NCI-H2171 treated with DMSO at 0.1 percent for 48 hours (cell line): ENCODE results near the gene MAB21L3.
A peak's percentile ranks its signal among the peaks of the same experiment; 100 is the strongest.
"Not testable (repeated sequence)": the region's sequence is repeated elsewhere in the genome, so short reads cannot be mapped to it uniquely, and the experiment has no call there.

ENCODE experiments used
- DNase-seq: peaks from one replicate; lab custom pipeline; 2025; lab: John Stamatoyannopoulos, UW

The MAB21L3 gene

DNA sequence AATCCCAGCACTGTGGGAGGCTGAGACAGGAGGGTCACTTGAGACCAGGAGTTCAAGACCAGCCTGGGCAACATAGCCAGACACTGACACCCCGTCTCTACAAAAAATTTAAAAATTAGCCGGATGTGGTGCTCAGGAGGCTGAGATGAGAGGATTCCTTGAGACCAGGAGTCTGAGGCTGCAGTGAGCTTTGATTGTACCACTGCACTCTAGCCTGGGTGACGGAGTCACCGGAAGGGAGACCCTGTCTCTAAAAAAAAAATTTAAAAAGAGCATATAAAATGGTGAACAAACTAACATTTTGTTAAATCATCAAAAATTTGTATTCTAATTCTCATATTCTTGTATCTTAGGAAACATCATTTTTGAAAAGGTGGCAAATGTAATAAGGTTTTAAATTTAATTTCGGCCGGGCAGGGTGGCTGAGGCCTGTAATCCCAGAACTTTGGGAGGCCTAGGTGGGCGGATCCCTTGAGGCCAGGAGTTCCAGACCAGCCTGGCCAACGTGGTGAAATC lies 27.1 kb downstream of the MAB21L3 start:
- no peak for DNase-seq

DNA sequence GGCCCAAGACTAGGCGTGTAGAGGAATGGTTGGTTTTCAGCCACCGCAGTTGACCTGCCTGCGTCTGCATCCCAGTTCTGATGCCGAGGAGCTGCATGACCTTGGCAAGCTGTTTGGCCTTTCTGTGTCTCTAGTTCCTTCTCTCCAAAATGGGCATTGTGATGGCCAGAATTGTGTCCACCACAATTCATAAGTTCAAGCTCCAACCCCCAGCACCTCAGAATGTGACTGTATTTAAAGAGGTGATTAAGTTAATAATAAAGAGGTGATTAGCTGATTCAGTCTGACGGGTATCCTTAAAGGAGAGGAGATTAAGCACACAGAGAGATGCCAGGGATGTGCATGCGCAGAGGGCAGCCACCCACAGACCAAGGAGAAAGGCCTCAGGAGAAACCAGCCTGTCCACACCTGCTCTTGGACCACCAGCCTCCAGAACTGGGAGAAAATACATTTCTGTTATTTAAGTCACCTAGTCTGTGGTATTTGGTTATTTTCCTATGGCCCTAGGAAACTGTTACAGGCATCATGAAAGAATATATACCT lies 28.5 kb downstream of the MAB21L3 start:
- DNase-seq = no peak

DNA sequence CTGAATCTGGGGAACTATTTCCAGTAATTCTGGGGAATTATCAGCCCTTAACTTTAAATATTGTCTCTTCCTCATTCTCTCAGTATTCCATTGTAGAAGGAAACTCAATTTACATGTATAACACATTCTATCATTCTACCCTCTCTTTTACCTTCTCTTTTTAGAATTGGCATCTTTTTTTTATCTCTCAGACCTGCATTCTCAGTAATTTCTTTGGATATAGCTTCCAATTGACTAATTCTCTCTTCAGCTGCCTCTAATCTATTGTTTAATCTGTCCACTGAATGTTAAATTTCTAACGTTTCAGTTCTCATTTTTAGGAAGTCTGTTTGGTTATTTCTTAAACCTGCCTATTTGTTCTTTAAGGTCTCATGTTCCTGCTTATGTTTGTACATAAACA lies 33.0 kb downstream of the MAB21L3 start:
- no peak for DNase-seq

DNA sequence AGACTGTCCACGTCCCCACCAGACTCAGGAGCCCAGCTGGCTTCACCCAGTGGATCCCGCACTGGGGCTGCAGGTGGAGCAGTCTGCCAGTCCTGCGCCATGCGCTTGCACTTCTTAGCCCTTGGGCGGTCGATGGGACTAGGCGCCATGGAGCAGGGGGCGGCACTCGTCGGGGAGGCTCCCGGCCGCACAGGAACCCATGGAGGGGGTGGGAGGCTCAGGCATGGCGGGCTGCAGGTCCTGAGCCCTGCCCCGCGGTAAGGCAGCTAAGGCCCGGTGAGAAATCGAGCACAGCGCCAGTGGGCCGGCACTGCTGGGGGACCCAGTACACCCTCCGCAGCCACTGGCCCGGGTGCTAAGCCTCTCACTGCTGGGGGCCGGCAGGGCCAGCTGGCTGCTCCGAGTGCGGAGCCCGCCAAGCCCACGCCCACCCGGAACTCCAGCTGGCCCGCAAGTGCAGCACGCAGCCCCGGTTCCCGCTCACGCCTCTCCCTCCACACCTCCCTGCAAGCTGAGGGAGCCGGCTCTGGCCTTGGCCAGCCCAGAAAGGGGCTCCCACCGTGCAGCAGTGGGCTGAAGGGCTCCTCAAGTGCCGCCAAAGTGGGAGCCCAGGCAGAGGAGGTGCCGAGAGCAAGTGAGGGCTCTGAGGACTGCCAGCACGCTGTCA lies 35.4 kb downstream of the MAB21L3 start:
- not testable (repeated sequence) for DNase-seq

DNA sequence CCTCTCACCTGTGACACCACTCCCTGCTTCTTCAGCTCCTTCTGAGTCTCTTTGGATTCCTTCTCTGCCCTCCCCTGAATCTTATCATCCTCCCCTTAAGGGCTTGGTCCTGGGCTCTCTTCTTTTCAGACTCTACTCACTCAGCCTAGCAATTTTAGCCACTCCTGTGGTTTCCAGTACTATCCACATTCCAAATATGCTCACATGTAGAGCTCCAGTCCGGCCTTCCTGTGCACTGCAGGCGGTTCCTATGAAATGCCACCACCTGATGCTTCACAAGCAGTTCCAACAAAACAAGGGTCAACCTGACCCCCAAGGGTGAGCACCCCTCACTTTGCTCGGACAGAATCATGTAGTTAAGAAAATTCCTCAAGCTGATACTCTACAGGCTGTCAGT lies 35.9 kb downstream of the MAB21L3 start:
- DNase-seq = no peak

DNA sequence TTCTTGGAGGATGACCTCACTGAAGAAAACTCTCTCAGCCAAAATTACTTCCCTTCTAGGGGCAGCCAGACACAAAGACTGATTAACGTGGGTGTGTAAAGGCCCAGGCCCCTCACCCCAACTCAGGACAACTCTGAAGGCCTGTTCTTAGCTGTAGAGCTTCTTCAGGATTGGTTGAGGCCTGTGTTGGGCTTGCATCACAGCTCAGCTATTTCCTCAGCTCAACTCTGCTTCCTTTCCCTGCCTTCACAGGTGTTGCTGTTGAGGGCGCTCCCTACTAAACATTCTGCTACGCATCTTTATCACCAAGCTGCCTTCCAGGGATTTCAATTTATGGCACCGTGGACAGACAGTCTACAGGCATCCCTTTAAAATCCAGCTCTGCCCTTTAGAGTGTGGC lies 36.8 kb downstream of the MAB21L3 start:
- DNase-seq = no peak

DNA sequence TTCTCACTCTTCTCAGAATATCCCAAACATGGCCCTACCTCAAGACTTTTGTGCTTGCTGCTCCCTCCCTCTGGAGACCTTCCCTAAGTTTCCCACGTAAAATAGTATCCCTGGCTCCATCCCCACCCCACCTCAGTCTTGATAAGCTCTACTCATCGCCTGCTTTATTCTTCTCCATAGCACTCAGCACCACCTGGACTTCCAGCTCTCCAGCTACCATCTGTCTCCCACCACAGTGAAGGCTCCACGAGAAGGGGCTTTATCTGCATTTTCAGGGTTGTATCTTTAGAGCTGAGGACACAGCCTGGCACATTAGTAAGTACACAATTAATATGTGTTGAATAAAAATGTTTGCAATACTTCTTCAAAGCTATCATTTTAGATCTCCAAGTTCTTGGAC lies 37.8 kb downstream of the MAB21L3 start:
- no peak for DNase-seq

DNA sequence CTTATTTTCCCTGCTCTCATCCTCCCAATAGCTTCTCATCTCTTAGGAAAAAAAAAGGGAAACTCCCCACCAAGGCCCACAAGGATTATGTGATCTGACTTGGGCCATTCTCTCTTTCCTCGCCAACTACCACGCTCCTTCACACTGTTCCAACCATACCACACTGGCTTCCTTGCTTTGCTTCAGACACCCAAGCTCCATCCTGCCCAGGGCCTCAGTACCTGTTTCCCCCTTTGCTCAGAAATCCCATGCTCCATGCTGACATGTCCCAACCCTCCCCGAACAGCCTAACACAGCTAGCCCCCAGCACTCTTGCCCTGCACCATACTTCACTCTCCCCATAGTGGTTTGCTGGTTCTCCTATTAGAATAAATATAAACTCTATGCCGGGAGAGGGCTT lies 39.2 kb downstream of the MAB21L3 start:
- DNase-seq = no peak

DNA sequence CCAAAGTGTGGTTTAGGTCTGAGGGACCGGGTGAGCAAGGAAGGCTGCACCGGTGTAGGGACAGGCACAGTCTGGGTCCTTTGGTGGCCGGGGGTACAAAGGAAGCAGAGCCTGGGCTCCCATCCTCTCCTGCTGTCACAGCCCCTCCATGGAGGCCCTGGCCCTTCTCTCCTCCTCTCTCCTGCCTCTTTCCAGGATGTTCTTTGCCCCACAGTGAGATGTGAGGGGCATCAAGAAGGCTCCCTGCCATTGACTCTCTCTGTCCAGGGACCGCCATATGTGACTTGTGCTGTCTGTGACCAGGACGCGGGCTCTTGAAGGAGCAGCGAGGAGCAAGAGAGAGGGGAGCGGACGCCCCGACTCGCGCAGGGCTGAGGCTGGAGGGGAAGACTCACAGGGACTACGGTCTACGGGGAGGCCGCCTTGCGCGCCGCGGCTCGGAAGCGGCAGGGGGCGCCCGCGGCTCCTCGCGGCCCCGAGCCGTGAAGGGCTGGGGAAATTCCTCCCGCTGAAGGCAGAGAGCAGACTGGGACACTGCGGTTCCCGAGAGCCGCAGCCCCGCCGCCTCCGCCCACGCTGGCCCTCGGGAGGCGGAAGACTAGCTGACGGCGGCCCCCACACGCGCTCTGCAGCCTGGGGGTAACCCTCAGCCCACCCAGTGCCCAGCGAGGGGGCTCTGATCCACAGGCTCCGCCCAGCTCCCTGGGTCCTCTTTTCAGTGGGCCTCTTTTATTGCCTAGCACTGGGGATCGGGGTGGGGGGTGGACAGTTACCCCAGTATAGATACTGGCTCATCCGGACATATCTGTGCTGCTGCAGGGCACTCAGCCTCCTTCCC lies 40.8 kb downstream of the MAB21L3 start:
- DNase-seq = peak; percentile 70

DNA sequence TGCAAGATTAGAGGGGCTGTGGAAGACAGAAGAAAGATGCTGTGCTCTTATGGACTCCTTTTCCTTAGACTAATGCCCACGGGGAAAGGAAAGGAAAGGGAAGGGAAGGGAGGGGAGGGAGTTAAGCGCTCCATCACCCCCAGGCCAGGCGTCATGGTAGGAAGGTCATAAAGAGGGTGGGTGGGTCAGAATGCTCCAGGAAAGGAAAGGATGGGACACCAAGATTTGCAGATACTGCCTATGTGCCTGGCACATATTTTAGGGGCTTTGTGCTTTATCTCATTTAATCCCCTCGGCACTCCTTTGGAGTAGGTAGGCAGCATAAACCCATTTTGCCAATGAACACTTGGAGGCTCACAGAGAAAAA lies 41.4 kb downstream of the MAB21L3 start:
- no peak for DNase-seq

DNA sequence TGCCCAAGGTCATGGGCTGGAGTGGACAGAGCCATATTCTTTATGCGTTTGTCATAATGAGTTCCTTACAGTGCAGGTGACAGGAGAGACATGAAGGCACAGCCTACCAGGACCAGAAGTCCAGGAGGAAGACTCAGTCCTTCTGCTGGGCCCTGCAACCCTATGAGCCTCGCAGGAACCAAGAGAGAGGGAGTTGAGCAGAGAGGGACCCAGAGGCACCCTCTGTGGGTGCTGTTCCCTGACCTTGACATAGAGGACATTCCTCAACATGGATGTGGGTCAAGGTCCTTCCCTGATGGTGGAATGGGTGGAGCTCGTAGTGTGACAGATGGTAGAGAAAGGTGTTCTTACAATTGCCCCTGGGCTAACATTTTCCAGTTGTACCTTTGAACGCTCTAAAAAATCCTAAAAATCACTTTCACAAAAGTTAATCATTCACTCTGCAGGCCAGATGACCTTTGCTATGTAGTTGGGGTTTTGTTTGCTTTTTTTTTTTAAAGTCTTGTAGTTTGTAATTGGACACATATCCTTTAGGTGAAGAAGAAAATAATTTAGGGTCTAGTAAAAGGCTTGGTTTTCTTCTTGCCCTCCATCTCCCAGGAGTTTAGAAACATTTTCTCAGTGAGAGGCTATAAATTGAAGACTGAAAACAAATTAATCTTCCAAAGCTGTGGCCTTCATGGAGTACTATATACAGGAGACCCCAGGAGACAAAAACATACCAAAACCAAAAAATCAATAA lies 41.9 kb downstream of the MAB21L3 start:
- no peak for DNase-seq

DNA sequence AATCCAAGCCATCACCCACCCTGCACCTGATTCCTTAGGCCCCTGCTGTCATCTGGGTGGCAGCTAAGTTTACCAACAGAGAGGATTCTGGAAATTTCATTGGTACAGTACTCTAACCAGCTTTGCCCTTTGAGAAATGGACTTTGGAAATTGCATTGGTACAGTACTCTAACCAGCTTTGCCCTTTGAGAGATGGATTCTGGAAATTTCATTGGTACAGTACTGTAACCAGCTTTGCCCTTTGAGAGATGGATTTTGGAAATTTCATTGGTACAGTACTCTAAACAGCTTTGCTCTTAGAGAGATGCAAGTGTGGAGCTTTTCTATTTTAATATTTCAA lies 42.5 kb downstream of the MAB21L3 start:
- DNase-seq = no peak

DNA sequence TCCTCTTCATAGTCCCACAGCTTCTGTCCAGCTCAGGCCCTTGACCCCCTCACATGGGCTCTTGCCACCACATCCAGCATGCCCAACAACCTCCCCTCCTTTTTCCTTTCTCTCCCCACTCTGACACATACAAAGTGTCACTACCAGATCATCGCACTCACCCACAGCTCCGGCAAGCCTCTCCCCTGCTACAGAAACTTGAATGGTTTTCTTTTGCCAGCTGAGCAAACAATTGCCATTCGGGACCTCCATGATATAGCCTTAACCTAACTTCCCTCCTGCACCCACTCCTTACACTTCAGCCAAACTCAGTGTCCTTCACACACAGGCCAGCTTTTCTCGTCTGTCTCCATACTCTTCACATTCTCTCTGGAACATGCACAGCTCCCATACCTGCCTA lies 43.3 kb downstream of the MAB21L3 start:
- DNase-seq = no peak

DNA sequence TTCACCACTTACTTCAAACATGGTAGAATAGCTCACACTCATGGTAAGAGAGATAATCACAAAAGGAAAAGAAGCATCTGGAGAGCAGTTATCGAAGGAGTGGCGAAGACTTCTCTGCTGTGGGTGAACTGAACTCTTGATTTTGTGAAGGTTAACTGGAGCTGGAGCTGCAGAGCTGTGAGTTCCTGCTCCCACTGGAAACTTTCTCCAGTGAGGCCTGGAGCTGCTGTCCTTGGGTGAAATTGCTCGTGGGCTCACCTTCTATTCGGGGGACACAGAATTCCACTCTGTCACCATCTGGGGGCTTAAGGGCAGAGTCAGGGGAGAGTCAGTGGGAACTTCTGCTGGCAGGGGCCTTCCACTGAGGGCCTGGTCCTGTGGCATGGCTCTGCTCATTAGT lies 45.9 kb downstream of the MAB21L3 start:
- no peak for DNase-seq

DNA sequence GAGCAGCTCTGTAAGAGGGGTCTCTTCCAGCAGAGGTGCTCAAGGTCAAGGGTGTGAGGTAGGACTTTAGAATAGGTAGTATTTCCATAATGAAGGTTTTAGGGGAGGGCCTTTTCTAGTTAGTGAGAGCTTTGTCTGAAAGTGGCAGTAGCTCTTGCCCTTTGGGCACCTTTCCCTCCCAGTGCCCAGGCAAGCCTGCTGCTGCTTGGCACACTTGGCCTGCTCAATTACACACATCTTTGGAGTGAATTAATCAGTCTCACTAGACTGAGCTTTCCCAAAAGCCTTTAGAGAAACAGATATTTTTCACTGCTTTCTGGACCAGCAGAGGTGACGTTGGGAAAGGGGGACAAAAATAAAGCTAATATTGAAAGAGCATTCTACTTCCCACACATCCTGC lies 48.0 kb downstream of the MAB21L3 start:
- DNase-seq = no peak

DNA sequence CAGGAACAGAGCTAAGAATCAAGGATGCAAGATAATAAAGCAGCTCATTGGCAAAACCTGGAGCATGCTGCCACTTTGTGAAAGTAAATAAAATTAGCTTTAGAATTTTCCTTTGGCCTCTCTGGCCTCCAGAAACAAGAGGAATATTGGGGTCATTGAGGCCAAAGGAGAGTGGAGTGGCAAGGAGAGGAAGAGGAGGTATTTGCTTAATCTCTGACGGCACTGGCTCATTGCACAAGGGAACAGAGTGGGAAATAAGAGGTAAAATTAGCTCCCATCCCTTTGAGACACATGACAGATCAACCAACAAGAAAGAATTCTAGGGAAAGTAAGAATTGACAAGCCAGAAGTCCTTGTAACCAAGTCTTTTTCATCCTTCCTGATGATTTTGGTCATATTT lies 48.4 kb downstream of the MAB21L3 start:
- DNase-seq = no peak

DNA sequence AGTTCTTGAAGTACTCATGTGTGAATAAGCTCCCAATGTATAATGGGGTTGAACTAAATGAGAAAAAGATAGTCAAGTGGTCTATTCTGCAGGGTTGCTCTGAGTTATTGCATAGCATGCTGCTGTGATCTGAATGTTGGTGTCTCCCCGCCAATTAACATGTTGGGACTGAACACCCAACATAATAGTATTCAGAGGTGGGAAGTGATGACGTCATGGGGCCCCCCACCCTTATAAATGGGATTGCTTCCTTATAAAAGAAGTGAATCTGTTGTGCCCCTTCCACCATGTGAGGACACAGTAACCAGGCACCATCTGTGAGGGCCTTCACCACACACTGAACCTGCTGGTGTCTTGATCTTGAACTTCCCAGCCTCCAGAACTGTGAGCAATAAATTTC lies 50.2 kb downstream of the MAB21L3 start:
- no peak for DNase-seq

DNA sequence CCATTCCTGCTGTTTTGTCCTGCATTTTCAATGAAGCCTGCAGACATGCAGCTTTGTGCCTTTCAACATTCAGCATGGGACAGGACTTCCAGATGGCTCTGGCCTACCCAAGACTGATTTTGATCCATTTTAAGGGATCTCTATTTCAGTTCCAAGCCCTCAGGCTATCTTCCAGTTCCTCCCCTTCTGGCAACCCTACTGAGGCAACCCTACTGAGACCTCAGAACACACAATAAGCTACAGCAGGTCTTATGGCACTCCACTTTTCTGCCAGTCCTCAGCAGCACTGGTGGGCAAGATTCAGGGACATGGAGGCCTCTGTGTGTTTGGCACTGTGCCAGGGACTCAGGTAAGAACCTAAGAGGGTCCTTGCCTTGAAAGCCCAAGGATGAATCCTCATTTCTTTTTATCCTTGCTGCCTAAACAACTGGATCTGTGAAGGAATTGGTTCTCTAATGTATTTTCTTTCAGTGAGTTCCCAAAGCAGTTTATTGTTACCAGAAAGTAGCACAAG lies 50.7 kb downstream of the MAB21L3 start:
- no peak for DNase-seq

DNA sequence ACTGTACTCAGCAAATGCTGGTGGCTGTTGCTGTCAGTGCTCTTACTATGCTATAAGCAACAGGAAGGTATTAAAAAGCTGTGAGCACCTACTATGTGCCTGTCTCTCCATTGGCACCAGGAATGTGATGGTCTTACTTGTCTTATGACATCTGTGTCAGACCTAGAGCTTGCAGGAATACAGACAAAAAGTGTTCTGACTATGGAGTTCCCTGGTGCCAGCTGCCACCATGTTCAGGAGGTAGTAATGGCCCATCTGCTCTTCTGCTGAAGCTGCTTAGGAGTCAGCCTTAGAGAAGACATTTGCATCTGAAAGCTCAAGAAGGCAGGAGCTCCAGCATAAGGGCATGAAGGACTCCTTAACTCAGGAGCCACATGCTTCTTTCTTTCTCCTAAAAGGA lies 52.3 kb downstream of the MAB21L3 start:
- no peak for DNase-seq

DNA sequence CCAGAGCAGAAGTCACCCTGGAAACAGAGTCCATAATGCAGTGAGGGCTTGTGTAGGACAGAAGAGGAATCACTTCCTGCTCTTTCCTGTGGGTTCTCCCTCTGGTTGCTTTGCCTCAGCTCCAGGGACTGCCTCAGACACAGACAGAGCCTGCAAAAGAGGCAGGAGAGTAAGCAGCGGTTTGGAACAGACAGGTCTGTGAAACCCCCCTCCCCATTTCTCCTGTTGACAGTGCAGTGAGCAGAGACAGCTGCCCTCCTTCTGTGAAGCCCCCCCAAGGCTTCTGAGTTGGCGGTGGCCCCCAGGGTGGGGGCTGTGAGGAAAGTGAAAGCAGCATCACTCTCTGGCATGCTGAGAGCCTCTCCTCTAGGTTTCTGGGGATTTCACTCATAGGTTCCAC lies 53.0 kb downstream of the MAB21L3 start:
- DNase-seq = no peak

DNA sequence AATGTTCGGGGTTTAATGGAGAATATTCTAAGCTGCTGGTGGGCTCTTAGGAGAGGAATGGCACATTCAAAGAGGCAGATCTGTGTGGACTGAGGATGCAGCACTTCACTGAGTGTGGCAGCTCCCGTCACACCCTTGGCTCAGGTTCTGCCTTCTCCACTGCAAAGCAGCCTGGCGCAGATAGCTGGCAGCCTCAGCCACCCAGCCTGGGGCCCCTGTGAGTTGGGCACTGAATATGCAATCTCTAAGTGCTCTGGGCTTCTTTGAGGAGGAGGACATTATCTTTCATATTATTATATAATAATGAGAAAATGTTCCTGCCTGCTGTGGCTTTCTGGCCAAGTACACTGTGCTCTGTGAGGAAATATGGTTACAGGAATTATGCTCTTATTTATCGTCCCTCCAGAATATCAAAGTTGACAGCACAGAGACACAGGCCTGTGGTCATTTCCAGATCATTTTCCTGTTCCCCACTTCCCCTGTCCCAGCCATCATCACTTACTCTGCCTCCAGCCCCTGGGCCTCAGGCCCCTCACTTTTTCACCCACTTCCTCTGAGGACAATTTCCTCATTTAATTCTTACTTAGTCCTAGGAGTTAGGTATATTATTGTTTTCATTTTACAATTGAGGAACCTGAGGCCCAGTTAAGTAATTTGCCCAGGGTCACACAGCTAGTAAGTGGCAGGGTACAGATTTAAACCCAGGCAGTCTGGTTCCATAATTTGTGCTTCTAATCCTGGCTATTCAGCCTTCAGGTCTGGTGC lies 53.6 kb downstream of the MAB21L3 start:
- DNase-seq = no peak

DNA sequence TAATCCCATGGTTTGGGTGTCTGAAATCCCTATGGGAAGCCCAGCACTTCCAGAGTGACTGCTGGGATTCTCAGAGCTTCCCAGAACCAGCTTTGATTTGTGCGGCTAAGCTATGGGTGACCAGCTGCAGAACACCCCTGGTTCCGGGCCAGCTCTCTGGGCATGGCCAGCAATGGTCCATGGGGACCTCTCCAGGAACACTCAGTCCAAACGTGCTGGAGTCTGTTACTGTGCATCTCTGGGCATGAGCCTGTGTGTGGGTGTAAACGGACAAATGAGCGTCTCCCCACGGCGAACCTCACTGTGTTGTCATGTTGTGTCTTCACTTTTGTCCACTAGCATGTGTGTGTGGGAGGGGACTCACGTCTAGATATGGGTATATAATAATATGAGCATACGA lies 54.4 kb downstream of the MAB21L3 start:
- no peak for DNase-seq
